Stimulated activated CD4-positive, alpha-beta T cell treated with anti-CD3 and anti-CD28 coated beads, Interleukin-12 subunit alpha, Interleukin-12 subunit beta, amount 100 ng/mL, for 24 hours (primary cell): ENCODE measurements around the gene SLC43A2.
"Not testable (repeated sequence)": the region's sequence is repeated elsewhere in the genome, so short reads cannot be mapped to it uniquely, and the experiment has no call there.

ENCODE experiments used
- DNase-seq, 2 experiments: peaks; one replicate each; pipeline ENCODE4 v3.0.0-alpha.2; 2020; ENCODE audit warnings: low read depth in 2 of 2

SLC43A2 gene

GRCh38 chr17:1535737-1536136 is 92.9 kb downstream of the SLC43A2 start:
- no peak for DNase-seq

GRCh38 chr17:1533661-1534325 is 94.8 kb downstream of the SLC43A2 start:
- no peak for DNase-seq

GRCh38 chr17:1532836-1533602 is 95.6 kb downstream of the SLC43A2 start:
- peak in 1 of 2 experiments; percentile 16 for DNase-seq

- DNase-seq: no peak
These were observed 98.8 kb downstream of the SLC43A2 start for GRCh38 chr17:1529863-1530262.

GRCh38 chr17:1526876-1527275 is 101.8 kb downstream of the SLC43A2 start:
- not testable (repeated sequence) for DNase-seq

- DNase-seq: no peak
These were observed 106.0 kb downstream of the SLC43A2 start for GRCh38 chr17:1522626-1523025.

GRCh38 chr17:1521086-1521640 is 107.5 kb downstream of the SLC43A2 start:
- DNase-seq: no peak

- DNase-seq: no peak
These were observed 109.0 kb downstream of the SLC43A2 start for GRCh38 chr17:1519678-1520077.
